ENCODE data around the gene SOX1.

- no peak for TF ChIP-seq CTCF (conservative IDR thresholded peaks at IDR 0.05; ENCODE audit: low read length)
- TF ChIP-seq EZH2phosphoT487 (IDR thresholded peaks at IDR 0.05; ENCODE audit: borderline replicate concordance, low read depth, low read length) = no peak
Measured at GRCh38 chr13:112061367-112062061, 5.4 kb upstream of the SOX1 start.

Data from OCI-LY7 (cell line).